ENCODE data around the gene CDH1. TPM values are rescaled to one million over a fixed set of nuclear protein-coding genes. Genes with fewer than 3 reads are reported as not detected.
A peak's percentile ranks its signal among the peaks of the same experiment; 100 is the strongest.

CDH1 gene
- total RNA-seq, 1 experiment from 2014 or later: 65.8 TPM

GRCh38 chr16:68728523-68728922 lies 8.6 kb upstream of the CDH1 start:
- DNase-seq (ENCODE audit: low read depth, low spot score): no peak
- peaks cover 9% of the 10 kb centered on the region; the same call in 1 of the 2 replicates for H3K4me1 ChIP-seq (ENCODE audit: control insufficient read depth, insufficient read depth, low read length)
- no peaks in the 10 kb centered on the region for H3K27me3 ChIP-seq (ENCODE audit: control insufficient read depth, insufficient read depth, low read length)
- no peaks in the 10 kb centered on the region for H3K9me3 ChIP-seq (ENCODE audit: control insufficient read depth, insufficient read depth, low read depth, low read length)
- POLR2A ChIA-PET: no interaction called here
- no TSS peak for BruUV-seq (replicated peaks)
- no peak overlapping the region for H3K4me3 ChIP-seq (ENCODE audit: low read depth in 2 of 2, low read length in 2 of 2)
- no peaks in the 10 kb centered on the region for H3K36me3 ChIP-seq (ENCODE audit: control insufficient read depth, insufficient read depth, low read length)
- CTCF ChIA-PET: no interaction called here
- intact Hi-C loops (cut with micrococcal nuclease; ENCODE audit: unreplicated experiment) (no loop called here), in situ Hi-C loops (cut with HindIII; ENCODE audit: low pct_unique_long_range_greater_than_20kb, low sequenced_read_pairs) (no loop called here)
- no peak for ATAC-seq
- TF ChIP-seq SIN3A (IDR thresholded peaks at IDR 0.05; ENCODE audit: borderline replicate concordance, insufficient read depth, low read depth, low read length) (no peak), POLR2AphosphoS5 (IDR thresholded peaks at IDR 0.05; ENCODE audit: low read depth, low read length) (no peak), REST (IDR thresholded peaks at IDR 0.05; ENCODE audit: insufficient read depth in 1 of 2, low read depth in 2 of 2, low read length in 1 of 2) (no peak)
- H3K27ac ChIP-seq (ENCODE audit: low read length): no peak overlapping the region

GRCh38 chr16:68731637-68732036 lies 5.5 kb upstream of the CDH1 start:
- Histone ChIP-seq H3K4me1 (ENCODE audit: control insufficient read depth, insufficient read depth, low read length) (peaks cover 9% of the 10 kb centered on the region; the same call in 1 of the 2 replicates), H3K27me3 (ENCODE audit: control insufficient read depth, insufficient read depth, low read length) (no peaks in the 10 kb centered on the region), H3K9me3 (ENCODE audit: control insufficient read depth, insufficient read depth, low read depth, low read length) (no peaks in the 10 kb centered on the region), H3K4me3 (ENCODE audit: low read depth in 2 of 2, low read length in 2 of 2) (no peak overlapping the region), H3K27ac (ENCODE audit: low read length) (peak overlapping the region; percentile 71), H3K36me3 (ENCODE audit: control insufficient read depth, insufficient read depth, low read length) (no peaks in the 10 kb centered on the region)
- no peak for DNase-seq (ENCODE audit: low read depth, low spot score)
- POLR2A ChIA-PET: no interaction called here
- in situ Hi-C loops (cut with HindIII; ENCODE audit: low pct_unique_long_range_greater_than_20kb, low sequenced_read_pairs): no loop called here
- intact Hi-C loops (cut with micrococcal nuclease; ENCODE audit: unreplicated experiment): no loop called here
- BruUV-seq (replicated peaks): no TSS peak
- CTCF ChIA-PET: no interaction called here
- no peak for ATAC-seq
- TF ChIP-seq CTCF (IDR thresholded peaks at IDR 0.05) (no peak), REST (IDR thresholded peaks at IDR 0.05; ENCODE audit: insufficient read depth in 1 of 2, low read depth in 2 of 2, low read length in 1 of 2) (no peak)

Data from Panc1 (cell line).